GM23248 (cell line): Measurements from ENCODE around the gene ST6GALNAC4. TPM values are rescaled to one million over a fixed set of nuclear protein-coding genes. Genes with fewer than 3 reads are reported as not detected.

ENCODE experiments used
- DNase-seq: peaks from one replicate; pipeline ENCODE4 v3.0.0-alpha.2; 2015
- H2AFZ ChIP-seq: fragments of 200-600 bp; sonication (generic); 2 replicates; pipeline ENCODE4 v1.6.1; 2016; ENCODE audit warnings: antibody characterized with exemption
- H3F3A ChIP-seq: fragments of 200-600 bp; sonication (generic); 2 replicates; pipeline ENCODE4 v1.6.1; 2016; ENCODE audit warnings: mild to moderate bottlenecking, antibody characterized with exemption, mixed run types; ENCODE audit not compliant: insufficient read depth
- H3K27ac ChIP-seq: fragments of 200-600 bp; sonication (generic); 2 replicates; pipeline ENCODE4 v1.5.1; 2016; ENCODE audit warnings: mild to moderate bottlenecking
- H3K27me3 ChIP-seq: fragments of 200-600 bp; sonication (generic); replicated peaks from 2 replicates; pipeline ENCODE4 v1.6.1; 2016; ENCODE audit warnings: mild to moderate bottlenecking; ENCODE audit not compliant: insufficient read depth
- H3K36me3 ChIP-seq: fragments of 200-600 bp; sonication (generic); 2 replicates; pipeline ENCODE4 v1.6.1; 2016; ENCODE audit warnings: low read depth, mild to moderate bottlenecking
- H3K4me1 ChIP-seq: fragments of 200-600 bp; sonication (generic); 2 replicates; pipeline ENCODE4 v1.6.1; 2016; ENCODE audit warnings: mild to moderate bottlenecking; ENCODE audit not compliant: insufficient read depth
- H3K4me2 ChIP-seq: fragments of 200-600 bp; sonication (generic); one replicate; pipeline ENCODE4 v1.6.1; 2016; ENCODE audit warnings: mild to moderate bottlenecking; ENCODE audit not compliant: unreplicated experiment
- H3K4me3 ChIP-seq: fragments of 200-600 bp; sonication (generic); 2 replicates; pipeline ENCODE4 v1.5.1; 2016; ENCODE audit warnings: mild to moderate bottlenecking
- H3K79me2 ChIP-seq: fragments of 200-600 bp; sonication (generic); 2 replicates; pipeline ENCODE4 v1.6.1; 2016; ENCODE audit warnings: mild to moderate bottlenecking; ENCODE audit not compliant: insufficient read depth
- H3K9ac ChIP-seq: fragments of 200-600 bp; sonication (generic); 2 replicates; pipeline ENCODE4 v1.6.1; 2016; ENCODE audit warnings: mild to moderate bottlenecking
- H3K9me2 ChIP-seq: fragments of 200-600 bp; sonication (generic); 2 replicates; pipeline ENCODE4 v1.6.1; 2016; ENCODE audit warnings: mixed run types, mild to moderate bottlenecking, moderate library complexity; ENCODE audit not compliant: insufficient read depth
- H3K9me3 ChIP-seq: fragments of 200-600 bp; sonication (generic); one replicate; pipeline ENCODE4 v1.6.1; 2017; ENCODE audit warnings: low read depth
- H4K20me1 ChIP-seq: fragments of 200-600 bp; sonication (generic); 2 replicates; pipeline ENCODE4 v1.6.0; 2016; ENCODE audit not compliant: insufficient read depth
- EZH2 ChIP-seq: fragments of 200-600 bp; sonication (generic); IDR thresholded peaks from 2 replicates; pipeline ENCODE4 v1.6.1; 2018; ENCODE audit warnings: antibody characterized with exemption, mild to moderate bottlenecking; ENCODE audit not compliant: insufficient read depth, poor library complexity, severe bottlenecking
- EZH2phosphoT487 ChIP-seq: fragments of 200-600 bp; sonication (generic); IDR thresholded peaks from 2 replicates; pipeline ENCODE4 v1.6.1; 2018; ENCODE audit warnings: antibody characterized with exemption, moderate library complexity, mild to moderate bottlenecking, low read depth; ENCODE audit not compliant: insufficient read depth
- WGBS, 2 experiments: methylation state at CpG; one replicate each; pipeline ENCODE4 v1.1.6; 2015 to 2017; ENCODE audit warnings: low lambda C conversion rate in 2 of 2, low coverage in 1 of 2; ENCODE audit errors: missing lambda C conversion rate in 2 of 2; 5-methylcytosine and 5-hydroxymethylcytosine counted together
- in situ Hi-C: fragments of 300-500 bp; cut with MboI; formaldehyde crosslinking; loops from 2 replicates; pipeline ENCODE4 v1.15.0; 2020
- polyA plus RNA-seq: library from polyadenylated mRNA; unstranded; fragments of >200 nt; fragmentation: Nextera tagmentation; extraction: Ambion mirVana; gene quantifications from 2 replicates; pipeline ENCODE4 v1.2.1, GENCODE V29; 2016
- total RNA-seq: library from RNA; depleted of rRNA; stranded (reverse); fragments of >200 nt; shearing (Covaris generic); gene quantifications from 2 replicates; pipeline ENCODE4 v1.2.3, GENCODE V29; 2014

Gene ST6GALNAC4
- total and polyA plus RNA-seq, 2 experiments from 2014 or later: 33.7 to 61.0 TPM

- no peak for DNase-seq
- Histone ChIP-seq H3K4me3 (no peak overlapping the region), H4K20me1 (no peaks in the 10 kb centered on the region), H3K4me2 (no peak overlapping the region), H3K9me2 (no peaks in the 10 kb centered on the region), H3K9me3 (no peaks in the 10 kb centered on the region), H3K36me3 (no peaks in the 10 kb centered on the region), H3K4me1 (no peaks in the 10 kb centered on the region), H2AFZ (no peak overlapping the region), H3K9ac (no peak overlapping the region), H3K27ac (no peak overlapping the region), H3K27me3 (no peaks in the 10 kb centered on the region), H3F3A (no peaks in the 10 kb centered on the region), H3K79me2 (no peaks in the 10 kb centered on the region)
- WGBS, 2 experiments: 91 to 94% methylated on average over 14 to 18 of the region's 18 CpGs
- TF ChIP-seq EZH2 (no peak), EZH2phosphoT487 (no peak)
- in situ Hi-C loops: no loop called here
These were observed 48.5 kb downstream of the ST6GALNAC4 start for GRCh38 chr9:127868278-127868902.

- Histone ChIP-seq H3K9me2 (no peaks in the 10 kb centered on the region), H3K4me3 (no peak overlapping the region), H3K27ac (no peak overlapping the region), H3F3A (no peaks in the 10 kb centered on the region), H3K27me3 (no peaks in the 10 kb centered on the region), H2AFZ (no peak overlapping the region), H3K79me2 (no peaks in the 10 kb centered on the region), H3K4me1 (no peaks in the 10 kb centered on the region), H3K36me3 (no peaks in the 10 kb centered on the region), H3K4me2 (no peak overlapping the region), H3K9ac (no peak overlapping the region), H4K20me1 (no peaks in the 10 kb centered on the region), H3K9me3 (no peaks in the 10 kb centered on the region)
- no peak for DNase-seq
- WGBS, 2 experiments: 89 to 91% methylated on average over 21 to 30 of the region's 30 CpGs
- no peak for TF ChIP-seq EZH2
- no peak for TF ChIP-seq EZH2phosphoT487
- in situ Hi-C loops: no loop called here
These were observed 49.2 kb downstream of the ST6GALNAC4 start for GRCh38 chr9:127867356-127868277.

GRCh38 chr9:127866535-127866934 lies 50.3 kb downstream of the ST6GALNAC4 start:
- no peak overlapping the region for H3K9ac ChIP-seq
- H3K9me3 ChIP-seq: no peaks in the 10 kb centered on the region
- H3F3A ChIP-seq: no peaks in the 10 kb centered on the region
- H3K4me1 ChIP-seq: no peaks in the 10 kb centered on the region
- H3K27ac ChIP-seq: no peak overlapping the region
- no peak overlapping the region for H3K4me3 ChIP-seq
- H2AFZ ChIP-seq: no peak overlapping the region
- no peaks in the 10 kb centered on the region for H4K20me1 ChIP-seq
- H3K36me3 ChIP-seq: no peaks in the 10 kb centered on the region
- H3K4me2 ChIP-seq: no peak overlapping the region
- in situ Hi-C loops: no loop called here
- no peak for DNase-seq
- no peaks in the 10 kb centered on the region for H3K9me2 ChIP-seq
- WGBS, 2 experiments: 96 to 98% methylated on average over 9 to 13 of the region's 13 CpGs
- H3K79me2 ChIP-seq: no peaks in the 10 kb centered on the region
- no peaks in the 10 kb centered on the region for H3K27me3 ChIP-seq
- no peak for TF ChIP-seq EZH2phosphoT487
- no peak for TF ChIP-seq EZH2

GRCh38 chr9:127865645-127866464 lies 51.0 kb downstream of the ST6GALNAC4 start:
- in situ Hi-C loops: no loop called here
- DNase-seq: no peak
- Histone ChIP-seq H3K4me3 (no peak overlapping the region), H2AFZ (no peak overlapping the region), H3K9me3 (no peaks in the 10 kb centered on the region), H3K9me2 (no peaks in the 10 kb centered on the region), H3K27me3 (no peaks in the 10 kb centered on the region), H3K79me2 (no peaks in the 10 kb centered on the region), H4K20me1 (no peaks in the 10 kb centered on the region), H3K27ac (no peak overlapping the region), H3K4me2 (no peak overlapping the region), H3K36me3 (no peaks in the 10 kb centered on the region), H3K4me1 (no peaks in the 10 kb centered on the region), H3F3A (no peaks in the 10 kb centered on the region), H3K9ac (no peak overlapping the region)
- TF ChIP-seq EZH2phosphoT487 (no peak), EZH2 (no peak)
- 90 to 92% methylated on average over 18 to 19 of the region's 19 CpGs for WGBS, 2 experiments
